ENCODE data around the gene LRRK1.

LRRK1 gene

DNA sequence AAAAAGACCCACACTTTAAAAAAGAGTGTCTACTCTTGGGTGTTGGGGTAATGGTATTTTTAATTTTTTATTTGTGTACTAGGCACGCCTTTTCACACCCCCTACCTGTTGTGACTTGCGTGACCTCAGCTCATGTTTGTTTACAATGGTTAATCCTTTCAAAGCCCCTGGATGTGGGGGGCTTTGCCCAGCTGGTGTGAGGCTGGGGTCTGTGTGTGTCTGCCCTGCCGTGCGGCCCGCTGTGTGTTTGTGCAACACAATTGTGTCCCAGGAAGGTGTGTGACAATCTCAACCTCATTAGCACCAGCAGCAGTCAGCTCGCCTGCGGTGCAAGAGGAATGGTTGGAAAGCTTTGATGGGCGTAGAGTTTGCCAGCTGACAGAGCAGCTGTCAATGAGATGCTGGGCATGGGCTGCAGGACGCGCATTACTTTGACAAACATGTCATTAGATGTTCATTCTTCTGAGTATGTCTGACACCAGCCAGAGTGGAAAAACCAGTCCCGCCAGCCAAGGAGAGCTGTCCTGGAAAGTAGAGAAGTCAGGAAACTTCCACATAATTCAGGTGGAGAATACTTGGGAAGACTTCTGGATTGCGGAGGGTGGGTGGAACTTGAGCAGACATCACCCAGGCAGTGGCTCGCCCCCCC is 9.6 kb downstream of the LRRK1 start:
- no peak for DNase-seq
- TF ChIP-seq GATA1 (IDR thresholded peaks at IDR 0.05; ENCODE audit: low read depth, low read length) (no peak), POLR2A (IDR thresholded peaks at IDR 0.05; ENCODE audit: low read length) (no peak)

DNA sequence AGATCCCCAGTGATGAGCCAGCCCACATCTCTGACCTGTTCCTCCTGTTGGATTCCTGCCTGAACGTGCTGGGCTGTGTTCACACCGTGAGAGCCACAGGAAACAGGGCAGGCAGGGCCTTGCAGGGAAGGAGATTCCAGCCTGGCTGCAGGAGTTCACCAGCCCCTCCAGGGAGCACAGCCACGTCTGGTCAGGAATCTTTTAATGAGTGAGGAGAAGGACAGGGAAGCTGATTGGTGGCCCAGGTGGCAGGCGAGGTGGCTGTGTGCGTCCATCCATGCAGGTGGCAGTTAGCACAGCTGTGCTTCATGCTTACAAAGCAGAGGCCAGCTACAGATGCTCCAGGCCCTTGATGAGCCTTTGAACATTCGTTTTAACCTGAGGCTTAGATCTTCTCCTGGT is 10.5 kb downstream of the LRRK1 start:
- DNase-seq: no peak

DNA sequence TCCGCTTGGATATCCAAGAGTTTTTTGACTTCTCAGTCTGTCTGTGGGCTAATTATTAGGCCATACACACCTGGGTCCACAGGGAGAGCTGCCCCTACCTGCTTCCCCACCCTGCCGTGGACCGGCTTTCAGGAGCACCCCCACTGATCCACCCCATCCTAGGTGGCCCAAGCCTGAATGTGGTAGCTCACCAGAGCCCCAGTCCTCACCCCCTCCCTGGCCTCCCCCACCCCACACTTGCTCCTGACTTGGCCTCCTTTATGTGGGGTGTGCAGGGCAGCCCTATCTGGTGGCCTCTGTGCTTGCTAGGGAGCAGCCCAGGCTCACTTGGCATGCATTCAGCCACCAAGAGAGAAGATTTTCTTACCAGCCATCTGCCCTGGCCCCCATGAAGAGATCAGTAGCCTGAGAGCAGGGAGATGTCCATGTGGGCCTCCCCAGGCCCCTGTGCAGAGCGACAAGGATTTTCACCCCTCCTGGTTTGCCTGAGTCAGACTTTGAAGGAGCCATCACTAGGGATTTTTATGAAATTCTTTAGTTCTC is 11.2 kb downstream of the LRRK1 start:
- TF ChIP-seq GATA1 (IDR thresholded peaks at IDR 0.05; ENCODE audit: low read depth, low read length) (no peak), POLR2A (IDR thresholded peaks at IDR 0.05; ENCODE audit: low read length) (no peak)
- no peak for DNase-seq

More for the DNA sequence above, 10.5 kb downstream of the LRRK1 start:
- TF ChIP-seq GATA1 (IDR thresholded peaks at IDR 0.05; ENCODE audit: low read depth, low read length) (no peak), POLR2A (IDR thresholded peaks at IDR 0.05; ENCODE audit: low read length) (no peak)

DNA sequence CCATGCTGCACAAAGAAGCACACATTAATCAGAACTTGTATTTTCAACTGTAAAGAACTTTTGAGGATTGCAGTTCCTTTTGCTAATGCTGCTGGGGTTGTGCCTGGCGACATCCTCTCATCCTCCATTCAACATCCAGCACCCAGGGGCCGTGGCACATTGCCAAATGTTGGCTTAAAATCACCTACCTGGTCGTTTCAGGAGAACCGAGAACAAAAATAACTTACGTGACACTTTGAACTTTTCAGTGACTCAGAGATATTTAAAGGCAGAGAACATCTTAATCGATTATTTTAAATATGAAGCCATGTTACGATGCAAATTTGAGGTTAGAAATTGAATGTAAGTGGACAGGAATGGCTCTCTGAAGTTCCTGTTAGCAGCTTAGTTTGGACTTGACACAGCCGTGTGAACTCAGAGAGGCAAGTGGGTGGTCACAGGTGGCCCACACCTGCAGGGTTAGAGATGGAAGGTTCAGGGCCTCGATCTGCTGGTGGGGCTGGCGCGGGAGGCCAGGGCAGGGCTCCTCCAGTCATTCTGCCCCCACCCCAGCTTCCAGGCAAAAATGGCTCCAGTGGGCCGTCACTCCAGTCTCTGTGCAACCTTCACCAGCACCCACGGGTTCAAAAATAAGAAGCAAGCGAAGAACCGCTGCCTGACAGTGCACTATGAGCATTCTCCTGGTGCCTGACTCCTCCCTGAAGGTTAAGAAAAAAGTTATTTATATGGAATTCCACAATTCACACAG is 12.2 kb downstream of the LRRK1 start:
- TF ChIP-seq POLR2A (IDR thresholded peaks at IDR 0.05; ENCODE audit: low read length) (no peak), GATA1 (IDR thresholded peaks at IDR 0.05; ENCODE audit: low read depth, low read length) (no peak)
- no peak for DNase-seq

DNA sequence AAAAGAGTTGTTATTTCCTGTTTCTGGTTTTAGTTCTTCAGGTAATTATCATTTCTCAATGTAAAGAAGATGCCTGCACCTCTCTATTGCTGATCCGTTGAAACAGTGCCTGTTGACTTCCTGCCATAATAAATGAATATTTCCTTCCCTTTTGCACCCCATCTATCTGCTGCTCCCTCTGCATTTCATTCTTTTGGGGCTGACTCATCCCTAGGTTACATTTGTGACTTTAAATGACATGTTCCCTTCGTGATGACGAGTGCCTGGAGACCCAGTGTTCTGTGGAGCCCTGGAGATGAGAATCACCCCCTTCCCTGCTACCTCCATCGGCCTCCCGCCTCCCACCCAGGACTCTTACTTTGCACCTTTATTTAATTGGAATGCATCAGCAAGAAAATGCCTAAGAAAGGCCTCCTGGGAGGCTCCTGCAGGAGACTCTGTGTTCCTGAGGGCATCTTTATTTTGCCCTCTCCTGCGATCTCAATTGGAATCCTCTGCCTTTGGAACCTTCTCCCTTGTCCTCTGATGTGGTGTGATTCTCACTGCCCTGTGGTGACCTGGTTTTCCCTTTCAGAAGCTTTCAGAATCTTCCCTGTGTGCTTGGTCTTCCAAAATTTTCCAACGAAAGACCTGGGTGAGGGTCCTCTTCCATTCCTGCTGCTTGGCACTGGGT is 13.7 kb downstream of the LRRK1 start:
- TF ChIP-seq GATA1 (IDR thresholded peaks at IDR 0.05; ENCODE audit: low read depth, low read length) (no peak), POLR2A (IDR thresholded peaks at IDR 0.05; ENCODE audit: low read length) (no peak)
- no peak for DNase-seq

DNA sequence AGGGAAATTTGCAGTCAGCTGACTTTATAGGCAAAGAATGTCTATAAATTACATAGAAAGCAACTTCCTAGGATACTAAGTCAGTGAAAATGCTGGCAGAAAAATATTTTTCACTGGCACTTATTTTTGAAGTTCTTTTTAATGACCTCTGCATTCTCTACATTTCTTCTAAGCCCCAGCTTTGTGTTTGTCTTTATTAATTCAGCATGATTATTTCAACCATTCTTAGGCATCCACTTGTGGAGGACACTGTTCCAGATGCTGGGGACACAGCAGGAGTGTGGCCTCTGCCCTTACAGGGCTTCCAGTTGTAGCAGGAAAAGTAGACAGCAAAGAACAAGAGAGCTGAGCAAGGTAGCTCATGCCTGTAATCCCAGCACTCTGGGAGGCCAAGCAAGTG is 15.0 kb downstream of the LRRK1 start:
- no peak for TF ChIP-seq GATA1 (IDR thresholded peaks at IDR 0.05; ENCODE audit: low read depth, low read length)
- TF ChIP-seq POLR2A (IDR thresholded peaks at IDR 0.05; ENCODE audit: low read length): no peak
- DNase-seq: no peak

DNA sequence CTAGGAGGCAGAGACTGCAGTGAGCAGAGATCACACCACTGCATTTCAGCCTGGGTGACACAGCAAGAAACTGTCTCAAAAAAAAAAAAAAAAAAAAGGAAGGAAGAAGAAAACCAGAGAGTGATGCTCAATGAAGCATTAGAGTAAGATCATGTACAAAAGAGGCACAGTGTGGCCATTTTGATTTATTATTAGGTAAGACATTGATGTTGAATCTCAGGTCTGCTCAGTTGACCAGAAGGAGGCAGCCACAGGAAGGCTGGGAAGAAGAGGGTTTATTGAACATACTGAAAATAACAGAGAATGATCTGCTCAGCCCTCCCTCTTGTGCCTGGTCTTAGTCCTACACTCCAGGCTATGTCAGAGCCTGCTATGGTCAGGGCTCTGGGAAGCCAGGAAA is 15.6 kb downstream of the LRRK1 start:
- DNase-seq: no peak
- no peak for TF ChIP-seq POLR2A (IDR thresholded peaks at IDR 0.05; ENCODE audit: low read length)
- no peak for TF ChIP-seq GATA1 (IDR thresholded peaks at IDR 0.05; ENCODE audit: low read depth, low read length)

DNA sequence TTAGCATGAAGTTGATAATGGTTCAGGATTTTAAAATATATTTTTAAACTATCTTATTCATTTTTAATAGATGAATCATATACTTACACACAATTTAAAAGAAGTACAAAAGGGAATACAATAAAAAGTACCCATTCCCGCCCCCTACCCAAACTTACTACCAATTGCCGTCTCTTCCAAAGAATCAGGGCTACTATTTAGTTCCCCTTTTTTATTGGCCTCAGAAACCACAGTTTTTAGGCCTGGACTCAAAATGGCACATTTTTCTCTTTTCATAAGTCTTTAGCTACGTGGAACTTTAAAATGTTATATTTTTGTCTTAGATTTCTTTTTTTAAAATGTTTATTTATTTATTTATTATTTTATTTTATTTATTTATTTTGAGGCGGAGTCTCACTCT is 18.0 kb downstream of the LRRK1 start:
- DNase-seq: no peak
- TF ChIP-seq POLR2A (IDR thresholded peaks at IDR 0.05; ENCODE audit: low read length): no peak
- TF ChIP-seq GATA1 (IDR thresholded peaks at IDR 0.05; ENCODE audit: low read depth, low read length): no peak

DNA sequence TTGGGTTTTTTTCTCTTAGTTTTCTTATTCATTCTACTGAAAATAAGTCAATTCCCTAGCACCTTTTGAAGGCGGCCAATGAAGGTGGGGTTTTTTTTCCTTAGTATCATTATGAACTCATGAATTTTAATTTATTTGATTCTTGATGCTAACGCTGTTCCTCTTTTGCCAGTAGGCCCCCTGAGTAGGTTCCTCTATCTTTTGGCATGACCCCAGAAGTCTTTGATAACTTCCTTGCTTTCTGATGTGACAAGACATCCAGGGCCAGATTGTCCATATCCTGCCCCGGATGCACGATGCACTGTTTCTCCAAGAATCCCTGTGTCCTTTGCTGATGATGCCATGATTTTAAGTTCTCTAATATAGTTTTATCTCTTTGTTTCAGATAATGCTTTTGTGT is 20.6 kb downstream of the LRRK1 start:
- DNase-seq: no peak
- TF ChIP-seq GATA1 (IDR thresholded peaks at IDR 0.05; ENCODE audit: low read depth, low read length) (no peak), POLR2A (IDR thresholded peaks at IDR 0.05; ENCODE audit: low read length) (no peak)

DNA sequence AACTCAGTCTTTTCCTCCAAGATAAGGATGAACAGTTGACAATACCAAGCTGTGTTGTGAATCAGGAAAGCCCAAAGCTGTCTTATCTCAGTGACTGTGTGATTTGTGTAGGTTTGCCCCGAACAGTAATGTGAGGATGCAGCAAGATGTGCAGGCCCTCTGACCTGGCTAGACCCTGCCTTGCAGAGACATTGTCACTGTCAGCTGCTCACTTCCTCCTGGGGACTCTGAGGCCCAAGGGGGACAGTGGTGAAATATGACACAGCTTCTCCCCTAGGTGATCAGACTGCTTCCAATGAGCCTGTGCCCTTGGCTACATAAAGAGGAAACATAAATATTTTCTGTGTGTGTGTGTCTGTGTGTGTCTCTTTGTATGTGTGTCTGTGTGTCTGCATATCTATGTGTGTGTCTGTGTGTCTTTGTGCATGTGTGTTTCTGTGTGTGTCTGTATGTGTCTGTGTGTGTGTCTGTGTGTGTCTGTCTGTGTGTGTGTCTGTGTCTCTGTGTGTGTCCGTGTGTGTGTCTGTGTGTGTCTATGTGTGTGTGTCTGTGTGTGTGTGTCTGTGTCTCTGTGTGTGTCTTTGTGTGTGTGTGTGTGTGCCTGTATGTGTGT is 21.7 kb downstream of the LRRK1 start:
- no peak for TF ChIP-seq POLR2A (IDR thresholded peaks at IDR 0.05; ENCODE audit: low read length)
- no peak for TF ChIP-seq GATA1 (IDR thresholded peaks at IDR 0.05; ENCODE audit: low read depth, low read length)
- peak in 1 of 2 experiments; percentile 4 for DNase-seq

DNA sequence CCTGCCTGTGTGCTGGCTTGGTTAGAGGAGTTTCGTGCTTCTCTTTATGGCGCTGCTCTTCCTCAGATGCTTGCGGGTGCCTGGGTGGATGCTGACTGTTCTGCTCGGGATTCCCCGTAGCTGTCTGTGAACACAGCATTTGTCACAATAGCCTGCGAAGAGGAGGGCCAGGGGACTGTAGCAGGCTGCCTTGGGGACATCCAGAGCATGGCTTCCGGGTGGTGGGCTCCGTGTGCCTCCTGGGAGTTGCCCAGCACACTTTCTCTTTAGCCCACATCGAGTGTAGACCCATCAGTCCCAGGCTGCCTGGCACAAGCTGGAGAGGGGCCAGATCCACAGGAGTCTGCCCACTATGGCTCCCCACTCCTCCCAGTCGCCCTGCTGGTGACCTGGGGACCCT is 22.4 kb downstream of the LRRK1 start:
- DNase-seq: no peak
- no peak for TF ChIP-seq GATA1 (IDR thresholded peaks at IDR 0.05; ENCODE audit: low read depth, low read length)
- TF ChIP-seq POLR2A (IDR thresholded peaks at IDR 0.05; ENCODE audit: low read length): no peak

DNA sequence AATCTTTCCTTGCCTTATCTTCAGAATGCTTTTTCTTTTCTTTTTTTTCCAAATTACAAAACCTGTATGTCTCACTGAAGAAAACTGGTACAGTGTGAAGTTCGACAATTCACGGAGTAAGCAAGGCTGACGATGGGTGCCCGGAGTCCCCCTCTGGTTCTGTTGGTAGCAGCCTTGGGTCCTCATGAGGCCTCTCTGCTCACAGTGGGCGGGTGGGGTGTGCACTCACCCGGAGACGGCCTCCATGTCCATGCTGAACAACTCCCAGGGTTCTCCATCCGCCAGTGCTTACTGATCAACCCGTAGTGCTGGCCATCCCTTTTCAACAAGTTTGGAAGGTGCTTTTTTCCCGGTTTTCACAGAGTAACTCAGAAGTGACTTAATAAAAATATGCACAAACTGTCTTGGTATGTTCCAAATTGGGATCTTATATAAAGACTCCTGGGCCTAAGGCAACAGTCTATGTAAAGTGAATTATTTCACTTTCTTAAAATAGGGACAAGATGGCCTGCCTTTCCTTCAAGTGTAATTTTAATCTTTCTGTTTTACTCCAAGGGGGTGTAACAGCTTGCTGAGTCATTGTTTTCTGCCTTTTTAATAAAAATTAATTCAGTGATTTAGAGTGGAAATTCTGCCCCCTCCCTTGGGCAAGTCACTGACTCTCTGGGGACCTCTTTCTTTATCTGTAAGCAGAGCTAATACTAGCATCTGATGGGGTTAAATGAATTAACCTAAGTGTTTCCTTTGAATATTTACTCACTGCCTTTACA is 23.7 kb downstream of the LRRK1 start:
- DNase-seq: no peak
- TF ChIP-seq POLR2A (IDR thresholded peaks at IDR 0.05; ENCODE audit: low read length) (no peak), GATA1 (IDR thresholded peaks at IDR 0.05; ENCODE audit: low read depth, low read length) (no peak)

DNA sequence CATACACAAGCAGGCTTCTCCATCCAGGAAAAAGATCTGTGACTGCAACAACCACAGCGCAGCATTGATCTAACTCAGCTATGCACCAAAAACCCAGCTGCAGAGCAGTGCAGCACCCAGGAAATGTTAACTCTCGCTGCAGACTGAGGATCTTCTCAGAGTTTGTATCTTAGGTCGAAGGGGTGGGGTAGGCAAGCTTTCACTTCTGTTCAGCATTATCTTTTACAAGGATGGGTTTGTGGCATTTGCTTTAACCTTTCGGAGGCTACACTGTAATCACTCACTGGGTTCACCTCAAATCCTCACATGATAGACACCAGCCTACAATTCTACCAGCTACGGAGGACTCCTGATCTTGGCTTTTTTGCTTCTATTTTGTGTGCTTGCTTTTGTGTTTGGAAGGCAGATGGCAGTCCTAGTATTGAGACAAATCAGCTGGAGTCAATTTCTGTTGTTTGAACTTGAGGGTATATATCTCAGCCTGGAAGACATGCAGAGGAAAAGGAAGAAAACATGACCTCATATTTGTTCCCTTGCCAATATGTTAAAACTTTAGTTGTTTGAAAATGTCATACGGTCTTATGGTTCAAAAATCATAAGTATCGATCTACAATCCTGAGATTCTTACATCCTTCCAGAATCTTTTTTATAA is 25.2 kb downstream of the LRRK1 start:
- DNase-seq: no peak
- no peak for TF ChIP-seq GATA1 (IDR thresholded peaks at IDR 0.05; ENCODE audit: low read depth, low read length)
